CD14-positive monocyte (primary cell): ENCODE results near the gene KRTAP4-7. TPM values are rescaled to one million over a fixed set of nuclear protein-coding genes. Genes with fewer than 3 reads are reported as not detected.
"Not testable (repeated sequence)": the region's sequence is repeated elsewhere in the genome, so short reads cannot be mapped to it uniquely, and the experiment has no call there.

Source experiments
- DNase-seq, 3 donors: peaks; one replicate each; pipeline ENCODE4 v3.0.0-alpha.2; 2011 to 2022
- H2AFZ ChIP-seq: 2 replicates; pipeline ENCODE4 v1.6.0; 2012; ENCODE audit warnings: mild to moderate bottlenecking, low read depth, low read length, inconsistent platforms; ENCODE audit not compliant: insufficient read depth, poor library complexity, severe bottlenecking
- H3K27ac ChIP-seq, 2 donors: 1 replicate in 1 of 2; 2 replicates in 1 of 2; pipeline ENCODE4 v1.5.1; 2012 to 2013; ENCODE audit warnings: low read length in 2 of 2, control low read depth in 1 of 2, inconsistent platforms in 1 of 2, low read depth in 1 of 2, mild to moderate bottlenecking in 1 of 2
- H3K27me3 ChIP-seq, 2 donors: one replicate each; pipeline versions ENCODE4 v1.6.0 to v1.6.1; 2011 to 2013; ENCODE audit warnings: low read length in 2 of 2; ENCODE audit not compliant: control insufficient read depth in 2 of 2, insufficient read depth in 2 of 2
- H3K36me3 ChIP-seq, 2 donors: replicated peaks in 1 of 2; 1 replicate in 1 of 2; 2 replicates in 1 of 2; pipeline versions ENCODE4 v1.5.1 to v1.6.1; 2012 to 2013; ENCODE audit warnings: low read length in 2 of 2, control low read depth in 1 of 2, inconsistent platforms in 1 of 2, mild to moderate bottlenecking in 1 of 2; ENCODE audit not compliant: insufficient read depth in 2 of 2, control insufficient read depth in 1 of 2
- H3K4me1 ChIP-seq, 2 donors: 1 replicate in 1 of 2; 2 replicates in 1 of 2; pipeline versions ENCODE4 v1.5.1 to v1.6.1; 2012 to 2013; ENCODE audit warnings: low read length in 2 of 2, control low read depth in 1 of 2, inconsistent platforms in 1 of 2, mild to moderate bottlenecking in 1 of 2, moderate library complexity in 1 of 2; ENCODE audit not compliant: insufficient read depth in 2 of 2, control insufficient read depth in 1 of 2
- H3K4me2 ChIP-seq: replicated peaks from 2 replicates; pipeline ENCODE3; 2012; ENCODE audit warnings: low read length, moderate library complexity, mild to moderate bottlenecking; ENCODE audit not compliant: poor library complexity, severe bottlenecking; ENCODE audit errors: extremely low read depth
- H3K4me3 ChIP-seq, 3 experiments: fragments of 200-600 bp in 1 of 3; sonication (generic) in 1 of 3; replicated peaks in 1 of 3; 1 replicate in 2 of 3; 2 replicates in 1 of 3; pipeline ENCODE4 v1.5.1; 2011 to 2013; ENCODE audit warnings: low read length in 3 of 3, mild to moderate bottlenecking in 3 of 3, control low read depth in 2 of 3, low read depth in 2 of 3, inconsistent platforms in 1 of 3, moderate library complexity in 1 of 3
- H3K79me2 ChIP-seq: 2 replicates; pipeline ENCODE4 v1.6.0; 2012; ENCODE audit warnings: mild to moderate bottlenecking, control low read depth, inconsistent platforms, low read length, moderate library complexity; ENCODE audit not compliant: insufficient read depth
- H3K9ac ChIP-seq: 2 replicates; pipeline ENCODE4 v1.6.0; 2017; ENCODE audit warnings: low read length, mild to moderate bottlenecking; ENCODE audit not compliant: insufficient read depth, poor library complexity, severe bottlenecking
- H3K9me3 ChIP-seq, 2 donors: replicated peaks in 1 of 2; 1 replicate in 1 of 2; 2 replicates in 1 of 2; pipeline versions ENCODE4 v1.5.1 to v1.6.1; 2012 to 2013; ENCODE audit warnings: low read length in 2 of 2, control low read depth in 1 of 2; ENCODE audit not compliant: control insufficient read depth in 1 of 2, insufficient read depth in 1 of 2
- H4K20me1 ChIP-seq: 2 replicates; pipeline ENCODE4 v1.6.0; 2012; ENCODE audit warnings: mild to moderate bottlenecking, low read length, control low read depth, moderate library complexity; ENCODE audit not compliant: insufficient read depth
- H3K27ac Mint-ChIP-seq, 7 donors: one replicate each; pipeline ENCODE4 v1.8.0; 2020; ENCODE audit warnings: mild to moderate bottlenecking in 7 of 7, mixed read lengths in 7 of 7, moderate library complexity in 6 of 7, inconsistent platforms in 2 of 7
- H3K27me3 Mint-ChIP-seq, 3 donors: one replicate each; pipeline ENCODE4 v1.8.0; 2021 to 2022; ENCODE audit warnings: low read depth in 3 of 3, mild to moderate bottlenecking in 3 of 3, mixed read lengths in 3 of 3, moderate library complexity in 3 of 3, inconsistent platforms in 1 of 3
- H3K36me3 Mint-ChIP-seq, 2 donors: one replicate each; pipeline ENCODE4 v1.8.0; 2020; ENCODE audit warnings: mixed read lengths in 2 of 2, inconsistent platforms in 1 of 2, mild to moderate bottlenecking in 1 of 2
- H3K4me1 Mint-ChIP-seq: one replicate; pipeline ENCODE4 v1.8.0; 2020; ENCODE audit warnings: mild to moderate bottlenecking, mixed read lengths
- H3K4me3 Mint-ChIP-seq, 2 donors: one replicate each; pipeline ENCODE4 v1.8.0; 2020; ENCODE audit warnings: mild to moderate bottlenecking in 2 of 2, mixed read lengths in 2 of 2, moderate library complexity in 1 of 2
- H3K9me3 Mint-ChIP-seq, 7 donors: one replicate each; pipeline ENCODE4 v1.8.0; 2020 to 2022; ENCODE audit warnings: mixed read lengths in 7 of 7, mild to moderate bottlenecking in 6 of 7, moderate library complexity in 6 of 7, inconsistent platforms in 2 of 7
- CTCF ChIP-seq: fragments of 200-600 bp; IDR thresholded peaks from one replicate; pipeline ENCODE4 v1.8.0; 2022; ENCODE audit warnings: antibody characterized with exemption, mild to moderate bottlenecking
- WGBS: methylation state at CpG from one replicate; pipeline ENCODE4 v1.1.5; 2013; ENCODE audit warnings: missing lambda C conversion rate; ENCODE audit not compliant: insufficient coverage; 5-methylcytosine and 5-hydroxymethylcytosine counted together
- intact Hi-C, 2 donors: fragments of 100-400 bp; cut with micrococcal nuclease; formaldehyde crosslinking; loops; one replicate each; pipeline versions ENCODE4 v1.15.0 to v1.15.1; 2023
- polyA plus RNA-seq, 3 donors: library from polyadenylated mRNA; depleted of rRNA in 1 of 3; unstranded in 2 of 3; stranded (reverse) in 1 of 3; fragments of 300-500 nt in 2 of 3; fragments of >200 nt in 1 of 3; fragmentation: Illumina TruSeq in 2 of 3; gene quantifications; 1 replicate in 2 of 3; 2 replicates in 1 of 3; pipeline ENCODE4 v1.2.3, GENCODE V29; 2012 to 2021

Gene KRTAP4-7
- polyA plus RNA-seq, 3 donors = not detected

DNA sequence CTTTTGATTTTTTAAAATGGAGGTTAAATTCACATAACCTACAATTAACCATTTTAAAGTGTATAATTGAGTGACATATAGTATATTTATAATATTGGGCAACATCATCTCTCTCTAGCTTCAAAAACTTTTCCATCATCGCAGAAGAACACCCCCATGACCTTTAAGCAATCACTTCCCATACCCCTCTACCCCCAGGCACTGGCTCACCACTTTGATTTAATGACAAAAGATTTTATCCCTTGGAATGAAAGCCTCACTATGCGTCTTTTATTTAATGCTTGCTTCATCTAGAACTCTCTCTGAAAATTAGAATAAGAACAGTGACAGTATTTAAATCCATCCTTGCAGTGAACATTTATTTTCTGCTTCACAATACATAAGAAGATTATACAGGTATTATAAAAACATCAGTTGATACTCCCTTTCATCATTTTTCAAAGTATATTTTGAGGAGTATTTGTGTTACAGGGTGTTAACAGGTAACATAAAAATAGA is 46.0 kb upstream of the KRTAP4-7 start:
- Mint-ChIP-seq H3K4me1 (no peaks in the 10 kb centered on the region), H3K9me3 (no peaks in the 10 kb centered on the region), H3K36me3 (no peaks in the 10 kb centered on the region), H3K27ac (no peak overlapping the region), H3K27me3 (peaks cover 1 to 3% (median 3%) of the 10 kb centered on the region in 3 donors), H3K4me3 (no peak overlapping the region)
- DNase-seq = no peak
- H3K4me1 ChIP-seq = no peaks in the 10 kb centered on the region
- H3K9ac ChIP-seq = no peak overlapping the region
- no CpG with 5 or more reads among the region's 2 CpGs for WGBS
- no peaks in the 10 kb centered on the region for H3K27me3 ChIP-seq
- H2AFZ ChIP-seq = no peak overlapping the region
- H4K20me1 ChIP-seq = no peaks in the 10 kb centered on the region
- no peak overlapping the region for H3K4me3 ChIP-seq
- no peaks in the 10 kb centered on the region for H3K9me3 ChIP-seq
- no peak for TF ChIP-seq CTCF
- H3K36me3 ChIP-seq = no peaks in the 10 kb centered on the region
- no peak overlapping the region for H3K4me2 ChIP-seq
- intact Hi-C loops = no loop called here
- no peaks in the 10 kb centered on the region for H3K79me2 ChIP-seq
- no peak overlapping the region for H3K27ac ChIP-seq

DNA sequence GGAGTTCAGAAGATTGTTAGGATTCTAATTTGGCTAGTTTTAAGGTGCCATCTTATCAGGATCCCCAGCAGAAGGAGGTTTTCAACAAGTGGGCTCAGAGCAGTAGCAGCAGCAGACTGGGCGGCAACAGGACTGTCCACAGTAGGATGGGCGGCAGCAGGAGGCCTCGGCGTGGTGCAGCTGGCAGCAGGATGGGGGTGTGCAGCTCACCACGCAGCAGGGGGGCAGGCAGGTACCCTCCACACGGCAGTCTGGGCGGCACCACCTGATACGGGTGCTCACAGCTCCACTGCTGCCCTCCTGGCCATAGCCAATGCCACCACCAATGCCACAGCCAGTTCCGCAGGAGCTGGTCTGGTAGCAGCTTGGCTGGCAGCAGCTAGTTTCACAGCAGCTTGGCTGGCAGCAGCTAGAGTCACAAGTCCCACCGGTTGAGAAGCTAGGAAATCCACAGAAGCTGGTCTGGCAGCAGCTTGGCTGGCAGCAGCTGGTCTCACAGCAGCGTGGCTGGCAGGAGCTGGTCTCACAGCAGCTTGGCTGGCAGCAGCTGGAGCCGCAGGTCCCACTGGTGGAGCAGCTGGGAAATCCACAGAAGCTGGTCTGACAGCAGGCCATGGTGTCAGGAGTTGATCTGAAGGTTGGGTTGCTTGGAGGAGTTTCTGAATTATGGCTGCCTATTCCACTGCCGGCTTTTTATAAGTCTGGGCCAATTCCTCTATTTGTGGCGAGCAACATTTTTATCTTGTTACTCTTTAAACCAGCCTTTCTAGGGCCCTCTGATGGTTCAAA is 43.0 kb upstream of the KRTAP4-7 start, which contains the start of gene KRTAP1-1:
Gene KRTAP1-1, minus strand, starts transcription at position 668 of the 789 bp plus-strand sequence. Its CDS starts 53 bp downstream, at position 615.
- H3K4me3 Mint-ChIP-seq, H2AFZ ChIP-seq, H3K36me3 Mint-ChIP-seq, H3K9me3 ChIP-seq, H3K79me2 ChIP-seq, DNase-seq, H3K27ac Mint-ChIP-seq, H3K36me3 ChIP-seq, H3K9me3 Mint-ChIP-seq, intact Hi-C loops, H3K27me3 Mint-ChIP-seq, H3K27me3 ChIP-seq, H3K4me3 ChIP-seq, H4K20me1 ChIP-seq, H3K4me1 ChIP-seq, H3K4me1 Mint-ChIP-seq, H3K4me2 ChIP-seq, H3K9ac ChIP-seq, H3K27ac ChIP-seq: not testable (repeated sequence)
- 94% methylated on average over 6 of the region's 14 CpGs for WGBS
